Measurements from ENCODE around the gene PTPRC. TPM values are rescaled to one million over a fixed set of nuclear protein-coding genes. Genes with fewer than 3 reads are reported as not detected.

Gene PTPRC
- total RNA-seq, 3 donors from 2014 or later: 17.9 to 29.4 (median 18.0) TPM

- intact Hi-C loops (cut with DNase I, micrococcal nuclease): no loop called here
- Histone ChIP-seq H3K9me3 (no peaks in the 10 kb centered on the region), H3K36me3 (ENCODE audit: low read depth) (no peaks in the 10 kb centered on the region), H3K4me3 (no peak overlapping the region), H3K4me1 (ENCODE audit: low read depth) (no peaks in the 10 kb centered on the region)
- ATAC-seq (peak; percentile 62), DNase-seq (no peak)
- no peak for TF ChIP-seq CTCF (IDR thresholded peaks at IDR 0.05)
Measured at GRCh38 chr1:198664068-198664788, 25.4 kb downstream of the PTPRC start.

DNA sequence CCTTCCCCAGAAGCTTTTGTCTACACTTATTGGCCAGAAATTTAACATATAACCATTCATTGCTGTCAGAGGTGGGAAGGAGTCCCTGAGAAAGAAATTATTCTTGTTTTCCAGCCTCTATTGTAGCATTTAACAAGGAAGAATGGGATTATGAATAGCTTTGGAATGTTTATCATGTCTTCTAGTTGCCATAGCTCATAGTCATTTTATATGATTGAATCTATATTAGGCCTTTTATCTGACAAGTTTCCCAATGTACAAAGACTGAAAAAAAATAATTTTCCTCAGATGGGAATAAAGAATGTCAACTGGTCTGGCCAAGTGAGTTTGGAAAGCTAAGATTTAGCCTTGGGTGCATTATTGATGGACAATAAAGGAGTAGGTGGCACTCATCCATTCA, 28.3 kb downstream of the PTPRC start:
- Histone ChIP-seq H3K4me3 (no peak overlapping the region), H3K4me1 (ENCODE audit: low read depth) (no peaks in the 10 kb centered on the region), H3K9me3 (no peaks in the 10 kb centered on the region), H3K36me3 (ENCODE audit: low read depth) (no peaks in the 10 kb centered on the region)
- intact Hi-C loops (cut with DNase I, micrococcal nuclease): no loop called here
- no peak for TF ChIP-seq CTCF (IDR thresholded peaks at IDR 0.05)
- DNase-seq: no peak
- ATAC-seq: no peak

- Histone ChIP-seq H3K9me3 (no peaks in the 10 kb centered on the region), H3K4me3 (no peak overlapping the region), H3K4me1 (ENCODE audit: low read depth) (no peaks in the 10 kb centered on the region), H3K36me3 (ENCODE audit: low read depth) (no peaks in the 10 kb centered on the region)
- no peak for TF ChIP-seq CTCF (IDR thresholded peaks at IDR 0.05)
- ATAC-seq (no peak), DNase-seq (no peak)
- intact Hi-C loops (cut with DNase I, micrococcal nuclease): no loop called here
Measured at GRCh38 chr1:198667807-198668206, 29.0 kb downstream of the PTPRC start.

- ATAC-seq: peak; percentile 64
- Histone ChIP-seq H3K9me3 (no peaks in the 10 kb centered on the region), H3K4me1 (ENCODE audit: low read depth) (no peaks in the 10 kb centered on the region), H3K36me3 (ENCODE audit: low read depth) (no peaks in the 10 kb centered on the region), H3K4me3 (no peak overlapping the region)
- TF ChIP-seq CTCF (IDR thresholded peaks at IDR 0.05): no peak
- no peak for DNase-seq
- intact Hi-C loops (cut with DNase I, micrococcal nuclease): no loop called here
Measured at GRCh38 chr1:198669023-198669698, 30.3 kb downstream of the PTPRC start.

GRCh38 chr1:198669771-198670170, 30.9 kb downstream of the PTPRC start:
- Histone ChIP-seq H3K4me3 (no peak overlapping the region), H3K9me3 (no peaks in the 10 kb centered on the region), H3K4me1 (ENCODE audit: low read depth) (no peaks in the 10 kb centered on the region), H3K36me3 (ENCODE audit: low read depth) (no peaks in the 10 kb centered on the region)
- DNase-seq (no peak), ATAC-seq (no peak)
- intact Hi-C loops (cut with DNase I, micrococcal nuclease): no loop called here
- no peak for TF ChIP-seq CTCF (IDR thresholded peaks at IDR 0.05)
